HG02973 (cell line): ENCODE measurements around the gene GZMM.

Source experiments
- ATAC-seq: cut with Tn5 transposase; IDR thresholded peaks from one replicate; pipeline ENCODE4 v1.9.1; 2021; ENCODE audit warnings: moderate library complexity; ENCODE audit not compliant: unreplicated experiment

GZMM gene

GRCh38 chr19:533364-534058 is 10.3 kb upstream of the GZMM start:
- ATAC-seq, result no peak

GRCh38 chr19:534088-534487 is 9.8 kb upstream of the GZMM start:
- ATAC-seq, result no peak

GRCh38 chr19:535017-535835 is 8.6 kb upstream of the GZMM start:
- ATAC-seq, result no peak

GRCh38 chr19:536031-536880 is 7.6 kb upstream of the GZMM start:
- ATAC-seq, result no peak

- ATAC-seq, result no peak
Observed at GRCh38 chr19:536881-537404, 6.9 kb upstream of the GZMM start.

GRCh38 chr19:538641-539428 is 5.0 kb upstream of the GZMM start:
- ATAC-seq, result no peak

- no peak for ATAC-seq
Observed at GRCh38 chr19:539429-540030, 4.3 kb upstream of the GZMM start.

GRCh38 chr19:540867-541637 is 2.8 kb upstream of the GZMM start:
- no peak for ATAC-seq

GRCh38 chr19:541699-542098 is 2.2 kb upstream of the GZMM start:
- ATAC-seq, result no peak

GRCh38 chr19:542173-542866 is 1.5 kb upstream of the GZMM start:
- no peak for ATAC-seq

- no peak for ATAC-seq
Observed at GRCh38 chr19:547117-547516, 3.3 kb downstream of the GZMM start.

- ATAC-seq, result no peak
Observed at GRCh38 chr19:547836-548720, 4.2 kb downstream of the GZMM start.

- ATAC-seq, result no peak
Observed at GRCh38 chr19:548886-549830, 5.3 kb downstream of the GZMM start.

GRCh38 chr19:554817-555216 is 11.0 kb downstream of the GZMM start:
- ATAC-seq, result no peak

GRCh38 chr19:555474-555808 is 11.6 kb downstream of the GZMM start:
- ATAC-seq, result no peak

- ATAC-seq, result no peak
Observed at GRCh38 chr19:556611-557382, 12.9 kb downstream of the GZMM start.
